Measurements from ENCODE around the gene ZNF341.

Gene ZNF341

GRCh38 chr20:33766686-33767085, 34.9 kb downstream of the ZNF341 start:
- Histone ChIP-seq H3K27me3 (ENCODE audit: insufficient read depth, low read length, poor library complexity) (no peaks in the 10 kb centered on the region), H3K36me3 (ENCODE audit: insufficient read depth, low read length) (no peaks in the 10 kb centered on the region), H3K4me3 (ENCODE audit: low read depth in 1 of 2, low read length in 2 of 2) (no peak overlapping the region), H4K20me1 (ENCODE audit: insufficient read depth, low read length) (no peaks in the 10 kb centered on the region), H3K9ac (ENCODE audit: low read depth, low read length) (no peak overlapping the region), H3K9me3 (ENCODE audit: insufficient read depth, low read length, severe bottlenecking) (no peaks in the 10 kb centered on the region), H3K4me2 (ENCODE audit: insufficient read depth, low read length) (no peak overlapping the region), H2AFZ (ENCODE audit: low read depth, low read length) (no peak overlapping the region), H3K4me1 (ENCODE audit: insufficient read depth, low read length) (no peaks in the 10 kb centered on the region), H3K79me2 (ENCODE audit: insufficient read depth, low read length) (no peaks in the 10 kb centered on the region), H3K27ac (ENCODE audit: low read length) (no peak overlapping the region)
- DNase-seq (no peak), ATAC-seq (ENCODE audit: insufficient read depth, low read depth) (no peak)
- TF ChIP-seq EZH2 (IDR thresholded peaks at IDR 0.05; ENCODE audit: borderline replicate concordance, low read depth, low read length, severe bottlenecking), result no peak
- TF ChIP-seq, protein P1, sequence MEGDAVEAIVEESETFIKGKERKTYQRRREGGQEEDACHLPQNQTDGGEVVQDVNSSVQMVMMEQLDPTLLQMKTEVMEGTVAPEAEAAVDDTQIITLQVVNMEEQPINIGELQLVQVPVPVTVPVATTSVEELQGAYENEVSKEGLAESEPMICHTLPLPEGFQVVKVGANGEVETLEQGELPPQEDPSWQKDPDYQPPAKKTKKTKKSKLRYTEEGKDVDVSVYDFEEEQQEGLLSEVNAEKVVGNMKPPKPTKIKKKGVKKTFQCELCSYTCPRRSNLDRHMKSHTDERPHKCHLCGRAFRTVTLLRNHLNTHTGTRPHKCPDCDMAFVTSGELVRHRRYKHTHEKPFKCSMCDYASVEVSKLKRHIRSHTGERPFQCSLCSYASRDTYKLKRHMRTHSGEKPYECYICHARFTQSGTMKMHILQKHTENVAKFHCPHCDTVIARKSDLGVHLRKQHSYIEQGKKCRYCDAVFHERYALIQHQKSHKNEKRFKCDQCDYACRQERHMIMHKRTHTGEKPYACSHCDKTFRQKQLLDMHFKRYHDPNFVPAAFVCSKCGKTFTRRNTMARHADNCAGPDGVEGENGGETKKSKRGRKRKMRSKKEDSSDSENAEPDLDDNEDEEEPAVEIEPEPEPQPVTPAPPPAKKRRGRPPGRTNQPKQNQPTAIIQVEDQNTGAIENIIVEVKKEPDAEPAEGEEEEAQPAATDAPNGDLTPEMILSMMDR (IDR thresholded peaks at IDR 0.05; ENCODE audit: borderline replicate concordance, extremely low read depth, low read length, poor library complexity, severe bottlenecking), result no peak

DNA sequence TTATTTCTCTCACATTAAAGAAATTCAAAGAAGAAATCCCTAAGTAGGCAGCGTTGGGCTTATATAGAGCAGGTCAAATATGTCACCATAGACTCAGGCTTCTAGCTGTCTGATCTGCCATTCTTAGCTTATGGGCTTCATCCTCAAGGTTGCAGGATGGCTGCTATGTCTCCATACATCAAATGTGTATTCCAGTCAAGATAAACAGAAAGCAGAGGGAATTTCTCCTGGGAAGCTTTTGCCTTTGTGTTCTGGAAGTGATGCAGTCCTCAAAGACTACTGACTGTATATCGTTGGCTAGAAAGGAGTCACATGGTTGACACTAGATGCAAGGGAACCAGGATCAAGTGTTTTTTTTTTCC, 36.0 kb downstream of the ZNF341 start:
- H2AFZ ChIP-seq (ENCODE audit: low read depth, low read length), result no peak overlapping the region
- DNase-seq (no peak), ATAC-seq (ENCODE audit: insufficient read depth, low read depth) (no peak)
- no peaks in the 10 kb centered on the region for H3K79me2 ChIP-seq (ENCODE audit: insufficient read depth, low read length)
- no peaks in the 10 kb centered on the region for H3K9me3 ChIP-seq (ENCODE audit: insufficient read depth, low read length, severe bottlenecking)
- no peak overlapping the region for H3K9ac ChIP-seq (ENCODE audit: low read depth, low read length)
- no peaks in the 10 kb centered on the region for H3K27me3 ChIP-seq (ENCODE audit: insufficient read depth, low read length, poor library complexity)
- H3K4me2 ChIP-seq (ENCODE audit: insufficient read depth, low read length), result no peak overlapping the region
- H3K4me1 ChIP-seq (ENCODE audit: insufficient read depth, low read length), result no peaks in the 10 kb centered on the region
- H3K36me3 ChIP-seq (ENCODE audit: insufficient read depth, low read length), result no peaks in the 10 kb centered on the region
- H4K20me1 ChIP-seq (ENCODE audit: insufficient read depth, low read length), result no peaks in the 10 kb centered on the region
- H3K4me3 ChIP-seq (ENCODE audit: low read depth in 1 of 2, low read length in 2 of 2), result no peak overlapping the region
- TF ChIP-seq, protein P1 (IDR thresholded peaks at IDR 0.05; ENCODE audit: borderline replicate concordance, extremely low read depth, low read length, poor library complexity, severe bottlenecking), result no peak
- TF ChIP-seq EZH2 (IDR thresholded peaks at IDR 0.05; ENCODE audit: borderline replicate concordance, low read depth, low read length, severe bottlenecking), result no peak
- H3K27ac ChIP-seq (ENCODE audit: low read length), result no peak overlapping the region

DNA sequence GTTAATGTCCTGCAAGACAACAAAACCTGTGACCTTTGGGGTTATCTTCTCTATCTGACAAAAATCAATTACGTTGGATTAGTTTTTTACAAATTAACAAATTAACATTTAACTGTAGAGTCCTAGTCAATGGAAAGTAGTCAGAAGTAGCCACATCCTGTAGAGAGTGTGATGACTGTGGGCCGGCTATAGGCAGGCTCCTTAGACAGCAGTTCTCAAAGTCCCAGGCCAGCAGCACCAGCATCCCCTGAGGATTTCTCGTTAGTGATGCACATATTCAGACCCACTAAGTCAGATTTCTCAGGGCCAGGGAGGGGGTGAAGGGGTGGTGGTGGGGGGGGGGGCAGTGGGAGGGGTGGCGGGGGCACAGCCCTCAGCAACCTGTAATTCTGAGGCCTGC, 37.2 kb downstream of the ZNF341 start:
- Histone ChIP-seq H3K27ac (ENCODE audit: low read length) (no peak overlapping the region), H3K4me2 (ENCODE audit: insufficient read depth, low read length) (no peak overlapping the region), H3K36me3 (ENCODE audit: insufficient read depth, low read length) (no peaks in the 10 kb centered on the region), H3K9ac (ENCODE audit: low read depth, low read length) (no peak overlapping the region), H3K27me3 (ENCODE audit: insufficient read depth, low read length, poor library complexity) (no peaks in the 10 kb centered on the region), H3K79me2 (ENCODE audit: insufficient read depth, low read length) (no peaks in the 10 kb centered on the region), H3K4me1 (ENCODE audit: insufficient read depth, low read length) (no peaks in the 10 kb centered on the region), H3K4me3 (ENCODE audit: low read depth in 1 of 2, low read length in 2 of 2) (no peak overlapping the region), H4K20me1 (ENCODE audit: insufficient read depth, low read length) (no peaks in the 10 kb centered on the region), H2AFZ (ENCODE audit: low read depth, low read length) (no peak overlapping the region), H3K9me3 (ENCODE audit: insufficient read depth, low read length, severe bottlenecking) (no peaks in the 10 kb centered on the region)
- no peak for DNase-seq
- TF ChIP-seq, protein P1 (IDR thresholded peaks at IDR 0.05; ENCODE audit: borderline replicate concordance, extremely low read depth, low read length, poor library complexity, severe bottlenecking), result no peak
- no peak for TF ChIP-seq EZH2 (IDR thresholded peaks at IDR 0.05; ENCODE audit: borderline replicate concordance, low read depth, low read length, severe bottlenecking)
- ATAC-seq (ENCODE audit: insufficient read depth, low read depth), result no peak

GRCh38 chr20:33770005-33770404, 38.2 kb downstream of the ZNF341 start:
- H3K79me2 ChIP-seq (ENCODE audit: insufficient read depth, low read length), result no peaks in the 10 kb centered on the region
- H3K4me2 ChIP-seq (ENCODE audit: insufficient read depth, low read length), result no peak overlapping the region
- H3K27ac ChIP-seq (ENCODE audit: low read length), result no peak overlapping the region
- TF ChIP-seq, protein P1 (IDR thresholded peaks at IDR 0.05; ENCODE audit: borderline replicate concordance, extremely low read depth, low read length, poor library complexity, severe bottlenecking), result no peak
- TF ChIP-seq EZH2 (IDR thresholded peaks at IDR 0.05; ENCODE audit: borderline replicate concordance, low read depth, low read length, severe bottlenecking), result no peak
- H3K36me3 ChIP-seq (ENCODE audit: insufficient read depth, low read length), result no peaks in the 10 kb centered on the region
- no peak overlapping the region for H3K9ac ChIP-seq (ENCODE audit: low read depth, low read length)
- H3K9me3 ChIP-seq (ENCODE audit: insufficient read depth, low read length, severe bottlenecking), result no peaks in the 10 kb centered on the region
- no peak overlapping the region for H2AFZ ChIP-seq (ENCODE audit: low read depth, low read length)
- ATAC-seq (ENCODE audit: insufficient read depth, low read depth), result no peak
- no peak overlapping the region for H3K4me3 ChIP-seq (ENCODE audit: low read depth in 1 of 2, low read length in 2 of 2)
- no peaks in the 10 kb centered on the region for H4K20me1 ChIP-seq (ENCODE audit: insufficient read depth, low read length)
- no peak for DNase-seq
- H3K27me3 ChIP-seq (ENCODE audit: insufficient read depth, low read length, poor library complexity), result no peaks in the 10 kb centered on the region
- no peaks in the 10 kb centered on the region for H3K4me1 ChIP-seq (ENCODE audit: insufficient read depth, low read length)

All from DND-41 (cell line).